GM18907 (cell line): Measurements from ENCODE around the gene IGFALS.
A peak's percentile ranks its signal among the peaks of the same experiment; 100 is the strongest.

Experiments used
- ATAC-seq: cut with Tn5 transposase; IDR thresholded peaks from one replicate; pipeline ENCODE4 v1.9.1; 2021; ENCODE audit warnings: mild to moderate bottlenecking, moderate library complexity; ENCODE audit not compliant: unreplicated experiment

IGFALS gene

DNA sequence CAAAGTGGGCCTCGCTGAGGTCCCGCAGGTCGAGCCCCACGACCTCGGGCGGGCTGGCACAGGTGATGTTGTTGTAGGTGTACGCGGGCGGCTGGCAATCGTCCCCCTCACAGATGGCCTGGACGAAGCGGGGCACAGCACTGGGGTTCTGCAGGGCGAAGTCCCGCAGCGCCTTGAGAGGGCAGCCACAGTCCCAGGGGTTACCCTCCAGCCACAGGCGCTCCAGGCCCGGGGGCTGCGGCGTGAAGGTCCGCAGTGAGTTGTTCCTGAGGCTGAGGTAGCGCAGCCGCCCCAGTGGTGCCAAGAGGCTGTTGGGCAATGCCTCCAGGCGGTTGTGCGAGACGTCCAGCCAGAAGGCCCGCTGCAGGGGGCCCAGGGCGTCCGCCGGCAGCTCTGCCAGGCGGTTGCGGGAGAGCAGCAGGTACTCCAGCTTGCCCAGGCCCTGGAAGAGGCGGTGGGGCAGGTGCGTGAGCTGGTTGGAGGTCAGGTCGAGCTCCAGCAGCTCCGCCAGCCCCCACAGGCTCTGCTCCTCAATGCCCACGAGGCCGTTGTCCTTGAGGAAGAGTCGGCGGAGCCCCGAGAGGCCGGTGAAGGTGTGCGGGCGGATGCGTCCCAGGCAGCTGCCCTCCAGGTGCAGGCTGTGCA, 2.8 kb downstream of the IGFALS start:
- ATAC-seq = no peak

DNA sequence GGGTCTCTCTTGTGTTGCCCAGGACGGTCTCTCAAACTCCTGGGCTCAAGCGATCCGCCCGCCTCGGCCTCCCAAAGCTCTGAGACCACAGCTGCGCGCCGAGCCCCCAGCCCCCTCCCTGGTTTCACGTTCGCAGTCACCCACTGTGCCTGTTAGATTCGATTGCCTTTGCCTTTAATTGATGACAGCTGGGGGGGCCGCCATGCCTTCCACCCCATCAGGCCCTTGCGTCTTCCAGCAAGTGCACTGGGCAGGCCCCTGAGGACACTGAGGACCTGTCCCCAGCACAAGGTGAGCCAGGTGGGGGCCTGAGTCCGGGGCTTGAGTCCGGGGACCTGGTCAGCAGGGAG, 3.3 kb downstream of the IGFALS start:
- ATAC-seq = no peak

DNA sequence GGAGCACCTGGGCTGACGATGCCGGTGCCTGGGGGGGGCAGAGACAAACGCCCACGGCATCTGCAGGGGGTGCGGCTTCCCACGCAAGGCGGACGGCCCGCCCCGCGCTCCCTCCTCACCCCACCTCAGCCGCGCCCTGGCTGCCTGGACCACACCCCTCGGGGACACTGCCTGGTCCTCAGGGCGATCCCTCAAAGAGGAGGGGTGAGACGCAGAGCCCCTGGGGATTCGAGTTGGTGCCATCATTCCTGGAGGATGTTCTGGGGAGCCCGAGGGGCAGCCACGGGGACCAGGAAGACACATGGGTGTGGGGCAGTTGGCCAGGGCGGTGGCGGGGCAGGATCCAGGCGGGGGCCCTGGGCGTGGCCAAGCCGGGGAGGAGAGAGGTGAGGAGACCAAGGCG, 3.9 kb downstream of the IGFALS start:
- ATAC-seq = no peak

DNA sequence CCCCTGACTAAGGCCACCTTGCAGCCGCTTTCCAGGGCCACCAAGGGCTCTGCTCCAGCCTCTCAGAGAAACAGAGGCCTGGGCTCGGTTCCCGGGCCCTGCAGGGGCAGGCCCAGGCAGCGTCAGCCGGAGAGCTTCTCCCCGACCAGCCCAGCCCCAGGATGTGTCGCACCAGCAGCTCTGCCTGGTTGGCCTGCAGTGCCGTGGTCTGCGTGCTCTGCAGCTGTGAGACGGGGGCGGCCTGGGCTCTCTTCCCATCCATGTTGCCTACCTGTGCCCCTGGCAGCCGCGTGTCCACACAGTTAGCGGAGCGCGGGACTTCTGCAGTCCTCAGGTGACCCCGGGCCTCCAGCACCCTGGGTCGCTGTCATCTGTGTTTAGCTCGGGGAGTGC, 4.8 kb downstream of the IGFALS start:
- ATAC-seq = no peak

DNA sequence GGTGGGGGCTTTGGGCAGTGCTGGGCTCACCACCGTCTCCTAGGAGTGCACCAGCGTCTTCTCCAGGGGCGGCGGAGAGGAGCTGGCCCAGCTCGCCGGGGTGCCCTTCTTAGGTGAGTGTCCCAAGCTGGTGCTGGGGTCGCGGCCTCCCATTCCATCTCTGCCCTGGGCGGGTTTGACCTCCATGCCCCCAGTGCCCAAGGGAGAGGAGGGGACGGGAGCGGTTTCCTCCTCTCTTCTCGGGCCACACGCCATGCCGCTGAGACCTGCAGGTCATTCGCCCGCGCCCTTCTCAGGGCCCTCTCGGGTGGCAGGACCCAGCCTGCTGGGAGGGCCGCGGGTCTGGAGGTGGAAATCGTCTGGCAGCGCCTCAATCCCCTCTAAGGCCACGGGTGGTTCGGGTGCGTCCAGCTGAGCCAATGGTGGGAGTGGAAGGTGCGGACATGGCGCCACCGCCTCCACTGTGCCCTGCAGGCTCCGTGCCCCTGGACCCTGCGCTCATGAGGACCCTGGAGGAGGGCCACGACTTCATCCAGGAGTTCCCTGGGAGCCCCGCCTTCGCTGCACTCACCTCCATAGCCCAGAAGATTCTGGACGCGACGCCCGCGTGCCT, 5.3 kb downstream of the IGFALS start:
- ATAC-seq = no peak

DNA sequence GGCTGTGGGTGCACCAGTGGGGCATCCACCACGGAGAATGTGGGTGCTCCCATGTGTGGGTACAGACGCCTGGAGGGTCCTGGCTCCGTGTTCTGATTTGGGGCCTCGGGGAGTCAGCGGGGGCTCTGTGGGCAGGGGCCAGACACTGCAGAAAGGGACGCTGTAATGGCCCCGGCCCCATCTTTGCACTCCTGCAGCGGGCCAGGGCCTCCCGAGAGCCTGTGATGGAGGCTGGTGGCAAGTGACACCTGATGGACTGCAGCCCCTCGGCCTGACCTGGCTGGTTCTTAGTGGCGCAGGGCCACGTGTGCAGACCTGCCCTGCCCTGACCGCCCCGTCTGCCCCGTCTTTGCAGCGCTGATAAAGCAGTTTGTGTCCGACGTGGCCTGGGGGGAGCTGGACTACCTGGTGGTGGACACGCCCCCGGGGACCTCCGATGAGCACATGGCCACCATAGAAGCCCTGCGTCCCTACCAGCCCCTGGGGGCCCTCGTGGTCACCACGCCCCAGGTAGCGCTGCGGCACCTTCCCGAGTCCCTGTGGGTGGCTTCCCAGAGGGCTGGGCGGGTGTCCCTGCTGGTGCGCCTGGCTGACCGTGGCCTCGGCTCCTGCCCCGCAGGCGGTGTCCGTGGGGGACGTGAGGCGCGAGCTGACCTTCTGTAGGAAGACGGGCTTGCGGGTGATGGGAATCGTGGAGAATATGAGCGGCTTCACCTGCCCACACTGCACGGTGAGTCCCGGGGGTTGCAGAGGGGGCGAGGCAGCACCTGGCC, 6.0 kb downstream of the IGFALS start:
- ATAC-seq = no peak

DNA sequence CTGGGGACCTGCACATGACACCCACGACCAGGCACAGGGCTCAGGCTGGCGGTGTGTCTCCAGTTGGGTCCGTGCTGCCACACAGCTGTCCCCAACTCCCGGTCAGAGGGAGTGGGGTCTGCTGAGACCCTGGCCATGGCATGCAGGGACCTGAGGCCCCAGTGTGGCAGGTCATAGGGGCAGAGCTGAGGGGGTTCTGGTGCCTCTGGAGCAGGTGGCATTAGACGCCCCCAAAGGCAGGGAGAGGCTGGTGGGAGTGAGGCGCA, 6.5 kb downstream of the IGFALS start:
- no peak for ATAC-seq

DNA sequence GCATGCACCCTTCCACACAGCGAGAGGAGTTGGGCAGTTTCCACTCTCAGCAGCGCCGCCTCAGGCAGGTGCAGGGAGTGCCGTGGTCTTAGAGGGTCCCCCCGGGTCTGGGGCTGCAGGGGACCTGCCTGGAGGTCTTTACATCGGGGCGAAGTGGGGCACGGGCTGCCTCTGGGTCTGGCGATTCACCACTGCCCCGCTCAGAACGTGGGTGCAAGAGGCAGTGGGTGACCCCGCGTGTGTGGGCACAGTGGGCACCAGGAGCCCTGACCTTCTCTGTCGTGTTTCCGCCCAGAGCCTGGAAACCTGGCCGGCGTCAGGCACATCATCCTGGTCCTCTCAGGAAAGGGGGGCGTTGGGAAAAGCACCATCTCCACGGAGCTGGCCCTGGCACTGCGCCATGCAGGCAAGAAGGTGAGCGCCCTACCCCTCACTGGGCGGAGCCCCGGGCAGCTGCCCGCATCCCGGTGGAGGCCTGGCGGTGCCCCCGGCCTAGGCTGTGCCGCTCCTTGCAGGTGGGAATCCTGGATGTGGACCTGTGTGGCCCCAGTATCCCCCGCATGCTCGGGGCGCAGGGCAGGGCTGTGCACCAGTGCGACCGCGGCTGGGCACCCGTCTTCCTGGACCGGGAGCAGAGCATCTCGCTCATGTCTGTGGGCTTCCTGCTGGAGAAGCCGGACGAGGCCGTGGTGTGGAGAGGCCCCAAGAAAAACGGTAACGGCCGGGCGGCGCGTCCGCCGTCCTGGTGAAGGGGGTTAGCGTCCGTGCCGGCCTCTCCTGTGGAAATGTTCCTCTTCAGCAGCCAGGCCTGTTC, 7.1 kb downstream of the IGFALS start:
- no peak for ATAC-seq

DNA sequence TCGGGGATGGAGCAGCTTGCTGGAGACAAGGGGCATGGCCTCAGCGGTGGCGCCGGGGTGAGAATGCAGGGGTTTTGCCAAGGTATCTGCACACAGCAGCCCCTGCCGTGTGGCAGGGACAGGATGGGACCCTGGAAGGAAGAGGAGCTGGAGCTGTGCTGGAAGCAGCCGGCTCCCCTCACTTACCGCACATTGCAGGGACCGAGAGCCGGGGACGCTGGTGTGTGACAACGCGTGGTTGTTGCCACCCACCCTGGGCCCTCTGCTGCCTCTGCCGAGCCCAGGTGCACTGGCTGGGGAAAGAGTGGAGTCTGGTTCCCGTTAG, 7.7 kb downstream of the IGFALS start:
- no peak for ATAC-seq

DNA sequence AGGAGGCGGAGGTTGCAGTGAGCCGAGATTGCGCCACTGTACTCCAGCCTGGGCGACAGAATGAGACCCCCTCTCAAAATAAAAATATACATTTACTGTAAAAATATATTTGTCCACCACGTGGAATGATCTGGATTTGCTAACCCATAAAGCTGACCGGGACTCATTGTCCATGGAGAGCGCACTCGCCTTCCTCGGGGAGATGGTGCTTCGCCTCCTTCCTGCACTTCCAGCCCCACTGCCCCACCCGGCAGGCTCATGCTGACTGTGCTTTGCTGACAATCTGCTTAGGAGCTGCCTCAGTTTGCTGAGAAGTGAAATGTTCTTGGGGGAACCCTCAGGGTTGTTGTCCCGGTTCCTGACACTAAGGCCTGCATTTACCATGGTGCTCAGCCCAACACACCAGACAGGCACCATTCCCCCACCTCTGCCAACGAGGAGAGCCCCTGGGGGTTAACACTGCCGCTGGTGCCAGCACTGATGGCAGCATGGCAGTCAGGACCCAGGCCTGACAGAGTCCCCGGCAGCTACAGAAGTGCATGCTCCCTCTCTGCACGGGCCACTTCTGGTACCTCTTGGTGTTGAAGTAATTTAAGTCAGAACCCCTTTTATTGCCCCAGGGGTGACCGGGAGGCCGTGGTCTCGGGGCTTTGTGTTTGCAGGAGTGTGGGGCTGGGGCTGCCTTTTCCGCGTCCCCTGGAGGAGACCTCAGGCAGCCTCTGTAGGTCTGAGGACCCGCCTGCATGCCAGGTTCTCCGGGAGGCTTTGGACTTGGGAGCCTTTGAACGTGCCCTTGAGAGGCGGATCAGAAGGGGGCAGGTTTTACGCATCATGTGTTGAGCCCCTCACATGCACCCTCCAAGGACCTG, 8.3 kb downstream of the IGFALS start:
- no peak for ATAC-seq

DNA sequence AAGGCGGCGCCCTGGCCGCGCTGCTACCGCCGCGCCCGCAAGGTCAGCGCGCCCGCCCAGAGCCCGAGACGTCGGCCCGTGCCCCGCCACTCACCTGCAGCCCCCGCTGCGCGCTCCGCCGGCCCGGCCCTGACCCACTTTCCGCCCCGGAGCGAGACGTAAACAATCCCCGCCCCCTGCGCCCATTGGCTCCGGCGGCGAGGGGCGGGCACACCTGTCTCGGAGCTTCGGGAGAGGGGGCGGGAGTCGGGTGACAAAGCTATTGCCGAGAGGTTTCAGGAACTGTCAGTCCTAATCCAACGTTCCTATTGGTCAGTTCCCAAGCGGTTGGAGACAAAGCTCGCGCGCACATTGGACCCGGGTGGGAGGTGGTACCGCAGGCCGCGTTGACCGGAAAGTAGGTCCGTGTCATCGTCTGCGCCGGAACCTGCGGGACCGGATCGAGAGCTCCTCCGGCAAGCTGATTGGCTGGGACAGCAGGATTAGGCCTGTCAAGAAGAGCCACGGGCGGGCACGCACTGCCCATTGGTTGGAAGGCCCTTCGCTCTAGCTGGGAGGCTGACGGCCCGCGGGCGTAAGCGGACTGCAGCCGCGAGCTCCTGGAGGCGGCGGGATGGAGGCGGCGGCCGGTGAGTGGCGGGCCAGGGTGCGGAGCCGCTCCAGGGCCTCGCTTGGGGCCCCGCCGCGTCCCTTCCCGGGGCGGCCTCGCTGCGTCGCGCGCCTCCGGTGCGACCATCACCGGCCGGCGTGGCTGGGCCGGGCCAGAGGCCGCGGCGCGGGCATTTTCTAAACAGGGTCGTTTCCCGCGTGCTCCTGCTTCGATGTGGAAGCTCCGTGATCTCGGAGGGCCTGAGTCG, 10.9 kb downstream of the IGFALS start, which contains the start of the genes NUBP2 and SPSB3:
NUBP2 (plus strand) TSS at position 553 of the 857 bp plus-strand sequence; CDS start at position 614, 61 bp downstream.
SPSB3 (minus strand) TSS at position 164 of the 857 bp plus-strand sequence. CDS start 1,088 bp downstream, outside the sequence.
- ATAC-seq = peak; percentile 81

DNA sequence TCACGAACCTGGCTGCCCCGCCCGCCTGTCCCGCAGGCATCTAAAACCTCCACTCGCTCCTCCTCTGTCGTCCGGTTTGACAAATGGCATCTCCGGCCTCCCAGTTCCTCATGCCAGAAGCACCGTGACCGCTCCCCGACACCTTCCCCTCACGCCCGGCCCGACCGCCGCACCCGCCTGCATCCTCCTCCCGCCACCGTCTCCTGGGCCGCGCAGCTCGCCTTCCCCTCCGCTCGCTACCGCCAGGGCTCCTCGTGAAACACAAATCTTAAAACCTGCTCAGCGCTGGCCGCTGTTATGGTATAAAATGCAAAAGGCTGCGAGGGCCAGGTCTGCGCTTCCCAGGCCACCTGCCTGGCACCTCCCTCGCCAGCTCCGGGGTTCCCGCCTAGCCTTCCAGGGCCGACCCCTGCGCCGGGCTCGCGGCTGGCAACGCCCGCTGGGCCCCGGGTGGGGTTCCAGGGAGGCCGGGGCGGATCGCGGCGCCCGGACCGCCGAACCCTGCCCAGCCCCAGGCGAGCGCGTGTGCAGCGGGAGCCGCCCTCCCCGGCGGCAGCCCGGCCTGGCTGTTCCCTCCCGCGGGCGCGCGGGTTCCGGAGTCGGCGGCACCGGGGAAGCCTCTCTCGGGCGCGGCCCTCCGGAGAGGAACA, 11.6 kb downstream of the IGFALS start:
- peak; percentile 11 for ATAC-seq

DNA sequence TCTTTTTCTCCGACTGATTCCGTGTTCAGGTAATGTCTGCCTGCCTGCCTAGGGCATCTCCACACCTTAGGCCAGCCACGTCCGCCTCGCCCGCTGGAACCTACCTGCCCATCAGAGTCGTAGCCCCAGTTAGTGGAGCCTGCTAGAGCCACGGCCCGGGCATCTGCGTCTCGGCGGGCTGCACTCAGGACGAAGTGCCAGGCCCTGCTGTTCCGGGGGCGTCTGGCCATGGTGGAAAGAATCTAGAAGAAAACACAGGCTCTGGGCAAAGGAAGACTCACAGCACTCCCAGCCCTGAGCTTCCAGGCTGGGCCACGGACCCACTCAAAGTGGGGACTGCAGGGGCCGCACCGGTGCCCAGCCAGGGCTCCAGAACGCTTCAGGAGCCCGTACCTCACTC, 12.3 kb downstream of the IGFALS start:
- no peak for ATAC-seq

DNA sequence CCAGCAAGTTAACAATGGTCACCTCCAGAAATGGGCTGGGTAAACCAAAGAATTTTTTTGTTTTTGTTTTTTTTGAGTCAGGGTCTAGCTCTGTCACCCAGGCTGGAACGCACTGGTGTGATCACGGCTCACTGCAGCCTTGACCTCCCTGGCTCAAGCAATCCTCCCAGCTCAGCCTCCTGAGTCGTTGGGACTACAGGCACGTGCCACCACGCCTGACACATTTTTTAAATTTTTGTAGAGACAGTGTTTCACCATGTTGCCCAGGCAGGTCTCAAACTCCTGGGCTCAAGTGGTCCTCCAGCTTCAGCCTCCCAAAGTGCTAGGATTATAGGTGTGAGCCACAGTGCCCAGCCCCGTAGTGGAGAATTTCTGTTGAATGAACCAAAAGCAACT, 12.8 kb downstream of the IGFALS start:
- ATAC-seq = no peak

DNA sequence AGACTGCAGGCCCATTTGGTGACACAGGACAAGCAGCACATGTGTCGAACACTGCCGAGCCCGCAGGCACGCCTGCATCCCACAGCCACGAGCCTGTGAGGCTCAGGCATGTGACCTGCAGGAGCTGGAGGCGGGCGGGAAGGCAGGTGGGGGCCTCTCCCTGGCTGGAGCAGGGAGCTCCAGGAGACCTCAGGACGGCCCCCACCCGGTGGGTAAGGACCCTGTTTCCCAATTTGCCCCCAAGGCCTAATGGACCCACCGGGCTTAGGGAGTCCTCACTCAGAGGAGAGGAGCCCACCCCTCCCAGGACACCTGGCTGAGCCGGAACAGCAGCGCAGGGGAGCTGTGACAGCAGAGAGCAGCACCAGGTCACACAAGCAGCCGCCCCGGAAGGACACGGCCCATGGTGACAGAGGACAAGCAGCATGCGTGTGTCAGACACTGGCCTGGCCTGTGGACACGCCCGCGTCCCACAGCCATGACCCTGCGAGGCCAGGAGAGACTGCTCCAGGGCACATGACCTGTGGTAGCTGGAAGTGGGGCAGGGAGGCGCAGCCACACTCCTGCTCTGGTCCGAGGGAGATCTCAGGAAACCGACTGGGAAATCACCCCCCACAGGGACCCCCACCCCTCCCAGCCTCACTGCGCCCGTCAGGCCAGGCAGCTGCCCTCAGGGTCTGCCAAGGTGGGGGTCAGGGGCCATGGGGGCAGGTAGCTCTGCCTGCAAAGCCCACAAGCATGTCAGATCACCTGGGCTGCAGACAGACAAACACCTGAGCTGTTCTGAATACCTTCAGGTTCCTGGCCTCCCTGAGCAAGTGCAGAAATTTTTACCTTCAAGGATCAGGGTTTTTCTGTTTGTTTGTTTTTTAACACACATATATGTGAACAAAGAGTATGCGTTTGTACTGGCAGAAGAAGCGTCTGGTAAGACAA, 13.5 kb downstream of the IGFALS start:
- ATAC-seq = no peak

DNA sequence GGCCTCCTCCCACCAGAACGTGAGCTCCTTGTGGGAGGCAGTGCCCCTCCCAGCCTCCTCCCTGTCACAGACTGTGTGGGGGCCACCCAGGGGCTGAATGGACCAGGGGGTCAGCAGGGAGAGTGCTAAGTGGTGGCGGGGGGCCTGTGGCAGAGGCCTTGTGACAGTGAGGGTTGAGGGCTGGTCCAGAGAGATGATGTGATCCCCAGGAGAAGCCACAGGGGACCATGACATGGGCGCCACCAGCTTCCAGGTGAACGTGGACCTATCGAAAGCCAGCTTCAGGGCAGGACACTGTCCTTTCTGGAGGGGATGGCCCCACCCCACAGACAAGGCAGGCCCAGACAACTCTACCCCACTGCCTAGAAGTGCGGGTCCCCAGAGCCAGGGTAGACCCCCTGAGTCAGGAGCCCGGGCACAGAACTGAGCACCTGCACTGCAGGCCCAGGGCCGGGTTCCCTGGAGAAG, 14.2 kb downstream of the IGFALS start:
- no peak for ATAC-seq

DNA sequence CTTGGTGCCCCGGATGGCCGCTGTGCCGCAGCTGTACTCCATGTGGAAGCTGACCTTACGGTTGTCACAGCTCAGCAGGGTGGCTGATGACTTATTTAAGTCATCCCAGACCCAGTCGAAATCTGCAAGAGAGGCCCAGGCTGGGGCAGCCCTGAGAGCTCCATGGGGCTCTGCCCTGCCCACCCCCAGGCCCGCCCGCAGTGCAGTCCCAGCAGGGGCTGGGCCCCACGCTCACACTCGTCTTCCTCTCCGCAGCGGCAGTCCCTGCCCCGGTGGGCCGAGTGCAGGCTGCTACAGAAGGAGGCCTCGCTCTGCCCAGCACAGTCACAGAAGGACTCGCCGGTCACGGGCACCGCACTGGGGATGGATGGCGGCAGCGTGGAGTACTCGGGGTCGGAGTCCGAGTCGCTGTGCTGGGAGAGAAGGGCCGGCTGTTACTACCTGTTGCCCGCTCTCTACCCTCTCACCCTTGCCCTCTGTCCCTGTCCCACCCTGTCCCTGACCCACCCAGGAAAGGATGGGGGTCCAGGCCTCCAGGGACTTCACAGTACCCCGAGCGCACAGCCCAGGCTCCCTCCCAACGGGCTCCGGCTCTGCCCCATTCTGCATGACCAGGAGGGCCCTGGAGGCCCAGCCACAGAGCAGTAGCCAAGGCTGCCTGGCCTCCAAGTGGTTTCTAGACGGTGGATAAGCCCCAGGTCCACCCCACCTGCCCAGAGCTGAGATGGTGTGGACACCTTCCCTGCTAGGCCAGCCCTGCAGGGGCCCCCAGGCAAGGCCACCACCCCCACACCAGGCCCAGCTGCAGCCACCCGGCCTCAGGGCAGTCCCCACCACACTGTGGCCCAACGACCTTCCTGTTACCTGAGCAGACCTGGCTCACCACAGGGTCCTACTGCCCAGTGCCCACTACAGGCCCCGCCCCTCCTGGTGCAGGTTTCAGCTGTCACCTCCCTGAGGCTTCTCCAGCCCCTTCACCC, 15.0 kb downstream of the IGFALS start:
- ATAC-seq = no peak
